ENCODE results near the gene NEDD4L. TPM values are rescaled to one million over a fixed set of nuclear protein-coding genes. Genes with fewer than 3 reads are reported as not detected.

NEDD4L gene
- polyA plus RNA-seq, 4 donors: 97.0 to 165 (median 131) TPM

DNA sequence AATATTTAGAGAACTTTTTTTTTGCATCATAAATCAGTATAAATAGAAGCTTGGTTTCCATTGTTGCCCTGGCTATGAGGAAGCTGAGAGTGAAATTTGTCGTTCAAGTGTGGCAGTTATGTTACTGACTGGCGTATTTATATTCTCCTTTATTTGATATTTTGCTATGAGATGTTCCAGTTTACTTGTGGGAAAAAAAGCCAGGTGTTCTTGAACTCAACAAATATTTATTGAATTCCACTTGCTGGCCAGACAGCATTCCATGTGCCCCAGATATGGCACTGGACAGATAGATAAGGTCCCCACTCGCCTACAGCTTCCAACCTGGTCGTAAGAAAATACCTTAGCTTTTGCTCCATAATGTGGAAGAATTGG is 44.7 kb downstream of the NEDD4L start:
- DNase-seq (ENCODE audit: low read depth in 4 of 4, low spot score in 2 of 4): no peak

- no peak for DNase-seq (ENCODE audit: low read depth in 4 of 4, low spot score in 2 of 4)
Observed at GRCh38 chr18:58091099-58091611, 47.1 kb downstream of the NEDD4L start.

DNA sequence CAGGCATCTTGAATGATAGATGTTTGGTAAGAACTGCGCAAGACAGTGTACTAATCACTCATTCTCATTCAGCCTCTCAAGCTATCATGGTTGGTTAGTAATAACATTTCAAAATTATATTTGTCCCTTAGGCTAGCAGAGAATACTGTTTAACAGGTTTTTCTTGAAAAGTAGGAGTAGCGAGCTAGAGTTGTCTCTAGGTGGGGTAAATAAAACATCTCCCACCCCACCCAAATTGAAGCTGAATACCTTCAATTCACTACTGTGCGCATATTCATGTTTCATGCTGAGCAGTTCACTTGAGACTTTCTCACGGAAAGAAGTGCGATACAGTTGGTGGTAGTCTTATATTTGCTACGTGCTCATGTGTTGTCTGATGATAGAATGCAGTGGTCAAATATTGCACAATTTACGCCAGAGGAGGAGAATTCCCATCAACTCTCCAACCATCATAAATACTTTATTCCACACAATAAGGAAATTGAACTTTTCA is 49.3 kb downstream of the NEDD4L start:
- DNase-seq (ENCODE audit: low read depth in 4 of 4, low spot score in 2 of 4): no peak

- no peak for DNase-seq (ENCODE audit: low read depth in 4 of 4, low spot score in 2 of 4)
Observed at GRCh38 chr18:58095222-58095621, 51.2 kb downstream of the NEDD4L start.

GRCh38 chr18:58095655-58096054 is 51.6 kb downstream of the NEDD4L start:
- DNase-seq (ENCODE audit: low read depth in 4 of 4, low spot score in 2 of 4): no peak

DNA sequence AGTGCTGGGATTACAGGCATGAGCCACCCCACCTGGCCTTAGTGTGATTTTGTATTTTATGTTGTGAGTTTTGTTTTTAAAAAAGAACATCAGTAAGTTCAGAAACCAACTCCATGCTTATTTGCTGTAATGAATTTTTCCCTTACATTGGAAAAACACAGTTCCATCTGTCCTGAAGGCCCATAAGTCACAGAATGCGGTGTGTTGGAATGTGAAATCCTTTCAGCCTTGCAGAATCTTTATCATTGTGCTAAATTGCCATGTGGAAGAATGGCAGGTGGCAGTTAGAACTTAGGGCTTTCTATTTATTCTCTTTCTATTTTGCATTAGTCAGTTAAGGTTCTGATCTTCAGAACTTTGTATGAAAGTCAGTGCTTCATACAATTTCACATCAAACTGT is 52.6 kb downstream of the NEDD4L start:
- DNase-seq (ENCODE audit: low read depth in 4 of 4, low spot score in 2 of 4): no peak

- DNase-seq (ENCODE audit: low read depth in 4 of 4, low spot score in 2 of 4): no peak
Observed at GRCh38 chr18:58097121-58097906, 53.3 kb downstream of the NEDD4L start.

- no peak for DNase-seq (ENCODE audit: low read depth in 4 of 4, low spot score in 2 of 4)
Observed at GRCh38 chr18:58097907-58098166, 53.8 kb downstream of the NEDD4L start.

- no peak for DNase-seq (ENCODE audit: low read depth in 4 of 4, low spot score in 2 of 4)
Observed at GRCh38 chr18:58098706-58099105, 54.7 kb downstream of the NEDD4L start.

DNA sequence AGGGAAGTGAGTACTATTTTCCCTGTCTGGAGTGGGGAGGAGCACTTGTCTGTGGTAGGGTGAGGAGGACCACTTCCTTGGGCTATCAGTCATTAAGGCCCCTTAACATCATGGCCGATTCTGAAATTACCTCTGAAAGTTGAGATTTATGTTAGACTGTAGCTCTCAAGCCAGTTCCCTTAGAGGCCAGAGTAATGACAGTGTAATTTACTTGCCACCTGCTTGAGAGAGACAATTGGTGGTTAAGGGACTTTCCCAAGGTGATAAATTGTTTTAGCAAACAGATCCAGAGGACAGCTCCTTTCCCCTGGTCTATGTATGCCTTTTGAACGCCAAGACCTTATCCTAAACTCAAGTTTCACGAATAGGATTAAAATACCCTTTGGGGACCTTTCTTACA is 56.1 kb downstream of the NEDD4L start:
- no peak for DNase-seq (ENCODE audit: low read depth in 4 of 4, low spot score in 2 of 4)

- DNase-seq (ENCODE audit: low read depth in 4 of 4, low spot score in 2 of 4): no peak
Observed at GRCh38 chr18:58101291-58101794, 57.3 kb downstream of the NEDD4L start.

DNA sequence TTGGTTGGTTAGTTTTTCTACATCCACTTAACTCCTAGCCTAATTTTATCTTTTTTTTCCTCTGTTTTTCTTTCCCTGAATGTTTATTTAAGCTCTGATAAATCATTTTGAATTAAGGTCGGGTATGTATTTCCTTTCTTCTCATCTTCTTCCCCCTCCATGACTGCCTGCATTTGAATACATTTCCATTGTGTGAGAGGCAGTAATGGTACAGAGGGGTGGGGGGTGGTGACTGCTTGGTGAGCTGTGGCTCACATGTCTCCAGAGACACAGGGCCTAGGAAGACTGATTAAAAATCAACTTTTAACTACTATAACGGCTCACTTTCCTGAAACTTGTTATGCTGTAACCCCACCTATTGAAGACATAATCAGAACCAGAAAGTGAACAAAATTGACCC is 58.0 kb downstream of the NEDD4L start:
- DNase-seq (ENCODE audit: low read depth in 4 of 4, low spot score in 2 of 4): no peak

DNA sequence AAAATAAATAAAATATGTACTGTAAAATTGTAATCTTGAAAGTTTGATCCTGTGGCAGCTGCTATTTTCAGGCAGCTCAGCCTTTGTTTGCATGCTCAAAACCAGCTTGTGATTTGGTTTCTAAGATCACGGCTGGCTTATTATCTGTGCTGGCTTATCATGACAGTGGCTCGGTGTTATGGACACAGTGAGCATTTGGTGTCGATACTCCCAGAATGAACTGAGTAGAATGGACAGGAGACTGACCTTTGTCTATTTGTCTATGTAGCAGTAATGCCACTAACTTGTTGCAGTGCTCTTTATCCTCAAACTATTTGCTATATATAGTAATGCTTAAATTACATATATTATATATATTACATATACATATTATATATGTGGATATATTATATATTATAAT is 58.8 kb downstream of the NEDD4L start:
- DNase-seq (ENCODE audit: low read depth in 4 of 4, low spot score in 2 of 4): no peak

GRCh38 chr18:58103339-58103985 is 59.4 kb downstream of the NEDD4L start:
- DNase-seq (ENCODE audit: low read depth in 4 of 4, low spot score in 2 of 4): no peak

GRCh38 chr18:58104096-58104495 is 60.1 kb downstream of the NEDD4L start:
- no peak for DNase-seq (ENCODE audit: low read depth in 4 of 4, low spot score in 2 of 4)

DNA sequence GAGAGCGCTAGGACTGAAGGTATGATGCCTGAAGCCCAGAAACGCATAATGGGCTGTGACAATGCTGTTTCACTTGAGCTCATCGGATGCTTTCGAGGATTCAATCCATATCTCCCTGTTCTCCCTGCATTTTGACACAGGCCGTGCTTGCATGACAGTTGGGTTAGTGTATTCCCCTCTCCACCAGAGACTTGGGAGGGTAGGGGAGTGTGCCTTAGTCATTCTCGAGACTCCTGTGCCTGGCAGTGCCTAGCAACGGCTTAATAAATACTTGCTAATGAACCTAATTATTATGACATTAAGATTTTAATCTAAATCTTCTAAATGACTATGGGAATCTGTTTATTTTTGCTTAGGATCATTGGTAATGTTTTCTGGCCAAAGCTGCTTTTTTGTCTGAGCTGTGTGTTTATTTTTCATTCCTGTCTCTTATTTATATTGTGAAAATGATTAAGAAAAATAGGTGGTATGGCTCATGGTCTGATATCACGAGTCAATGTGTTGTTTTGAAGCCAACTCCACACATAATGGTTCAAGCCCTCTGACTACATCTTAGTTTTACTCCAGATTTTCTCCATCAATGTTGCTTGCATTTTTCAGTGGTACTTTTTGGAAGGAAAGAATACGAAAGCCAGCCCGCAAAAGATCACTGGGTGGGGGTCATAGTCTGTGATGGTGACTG is 61.3 kb downstream of the NEDD4L start:
- DNase-seq (ENCODE audit: low read depth in 4 of 4, low spot score in 2 of 4): no peak

GRCh38 chr18:58105888-58106260 is 61.8 kb downstream of the NEDD4L start:
- DNase-seq (ENCODE audit: low read depth in 4 of 4, low spot score in 2 of 4): no peak

DNA sequence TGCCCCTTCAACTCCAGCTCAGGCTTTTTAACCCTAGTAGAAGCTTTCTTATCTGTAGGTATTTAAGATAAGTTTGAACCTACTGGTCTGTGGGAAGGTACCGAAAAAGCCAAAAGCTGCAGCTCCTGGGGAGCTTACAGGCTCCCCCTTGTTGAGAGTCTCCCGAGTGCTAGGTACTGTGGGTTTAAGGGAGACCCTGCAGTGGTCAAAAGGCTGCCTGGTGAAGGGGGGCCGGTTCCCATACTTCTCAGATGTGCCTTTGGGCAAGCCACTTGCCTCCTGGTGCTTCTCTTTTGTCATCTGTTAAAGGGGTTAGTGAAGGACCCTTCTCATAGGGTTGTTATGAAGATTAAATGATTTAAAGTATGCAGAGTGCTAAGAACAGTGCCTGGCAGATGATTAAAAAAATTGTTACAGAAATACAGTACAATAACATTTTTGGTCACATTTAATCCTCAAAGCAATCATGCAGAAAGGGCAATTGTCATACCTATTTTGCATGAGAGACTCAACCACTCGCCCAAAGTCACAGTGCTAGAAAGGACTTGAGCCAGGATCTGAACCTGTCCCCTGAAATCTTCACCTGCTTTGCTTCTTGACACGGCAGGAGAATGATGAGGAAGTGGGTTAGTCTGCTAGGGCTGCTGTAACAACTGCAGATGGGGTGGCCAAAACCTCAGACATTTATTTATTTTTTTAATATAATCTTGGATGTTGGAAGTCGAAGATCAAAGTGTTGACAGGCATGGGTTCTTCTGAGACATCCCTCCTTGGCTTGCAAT is 62.5 kb downstream of the NEDD4L start:
- DNase-seq (ENCODE audit: low read depth in 4 of 4, low spot score in 2 of 4): no peak

DNA sequence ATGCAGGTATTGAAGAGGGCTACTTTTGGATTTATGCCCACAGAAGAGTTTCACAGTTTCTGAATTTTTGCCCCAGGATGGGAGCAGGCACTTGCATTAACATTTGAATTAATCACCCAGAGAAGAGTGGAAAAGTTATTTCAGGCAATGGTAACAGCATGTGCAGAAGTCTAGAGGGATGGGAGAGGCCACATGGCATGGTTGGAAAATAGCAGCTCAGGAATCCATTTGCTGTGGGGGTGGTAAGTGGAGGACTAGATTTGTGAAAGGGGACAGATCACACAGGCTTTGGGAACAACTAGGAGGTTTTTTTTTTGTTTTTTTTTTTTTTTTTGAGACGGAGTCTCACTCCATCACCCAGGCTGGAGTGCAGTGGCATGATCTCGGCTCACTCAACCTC is 65.2 kb downstream of the NEDD4L start:
- no peak for DNase-seq (ENCODE audit: low read depth in 4 of 4, low spot score in 2 of 4)

- DNase-seq (ENCODE audit: low read depth in 4 of 4, low spot score in 2 of 4): no peak
Observed at GRCh38 chr18:58110398-58110797, 66.4 kb downstream of the NEDD4L start.

DNA sequence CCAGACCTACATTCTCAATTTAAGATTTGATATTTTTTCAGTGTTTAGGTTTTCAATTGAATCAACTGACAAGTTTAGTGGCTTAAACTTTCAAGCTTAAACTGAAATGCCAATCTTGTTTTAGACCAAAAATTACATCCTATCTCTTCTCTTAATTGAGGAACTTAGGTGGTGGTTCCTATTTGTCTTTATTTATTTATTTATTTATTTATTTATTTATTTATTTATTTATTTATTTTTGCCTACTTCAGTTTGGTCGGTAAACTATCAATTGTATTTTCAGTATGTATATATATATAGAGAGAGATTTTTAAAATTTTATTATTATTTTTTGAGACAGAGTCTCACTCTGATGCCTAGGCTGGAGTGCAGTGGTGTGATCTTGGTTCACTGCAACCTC is 68.1 kb downstream of the NEDD4L start:
- DNase-seq (ENCODE audit: low read depth in 4 of 4, low spot score in 2 of 4): no peak

All from left renal cortex interstitium (tissue), 4 donors.